Cardiac muscle cell (in vitro differentiated cells and primary cell): Measurements from ENCODE around the gene MMP2. TPM values are rescaled to one million over a fixed set of nuclear protein-coding genes. Genes with fewer than 3 reads are reported as not detected.

Experiments used
- DNase-seq, 2 donors: peaks; one replicate each; pipeline versions ENCODE4 v3.0.0 to v3.0.0-alpha.2; 2010 to 2017; ENCODE audit warnings: low read depth in 1 of 2, low spot score in 1 of 2
- H3K27ac ChIP-seq: fragments of 200-600 bp; sonication (generic); 2 replicates; pipeline ENCODE4 v1.5.1; 2016
- H3K27me3 ChIP-seq: fragments of 200-600 bp; sonication (generic); 2 replicates; pipeline ENCODE4 v1.6.0; 2016; ENCODE audit warnings: control low read depth
- H3K36me3 ChIP-seq: fragments of 200-600 bp; sonication (generic); 2 replicates; pipeline ENCODE4 v1.5.1; 2016; ENCODE audit warnings: control low read depth
- H3K4me1 ChIP-seq: fragments of 200-600 bp; sonication (generic); 2 replicates; pipeline ENCODE4 v1.8.1; 2017; ENCODE audit warnings: low read depth, mild to moderate bottlenecking, mixed run types
- H3K4me3 ChIP-seq: fragments of 200-600 bp; sonication (generic); 2 replicates; pipeline ENCODE4 v1.5.1; 2016; ENCODE audit warnings: mild to moderate bottlenecking
- H3K9me3 ChIP-seq: fragments of 200-600 bp; sonication (generic); 2 replicates; pipeline ENCODE4 v1.5.1; 2017; ENCODE audit warnings: low read depth, mild to moderate bottlenecking, control low read depth
- CTCF ChIP-seq: IDR thresholded peaks from 2 replicates; pipeline ENCODE4 v1.5.1; 2012; ENCODE audit warnings: low read depth, mild to moderate bottlenecking, low read length
- polyA plus RNA-seq: library from polyadenylated mRNA; unstranded; fragments of >200 nt; fragmentation: Nextera tagmentation; extraction: Ambion mirVana; gene quantifications from 2 replicates; pipeline ENCODE4 v1.2.1, GENCODE V29; 2016
- total RNA-seq: library from RNA; depleted of rRNA; stranded (reverse); fragments of >200 nt; gene quantifications from 2 replicates; pipeline ENCODE4 v1.2.3, GENCODE V29; 2016

Gene MMP2
- total and polyA plus RNA-seq, 2 experiments from 2014 or later: 39.9 to 44.3 TPM

GRCh38 chr16:55503726-55504550, 24.9 kb downstream of the MMP2 start:
- no peak for DNase-seq
- Histone ChIP-seq H3K27me3 (no peaks in the 10 kb centered on the region), H3K4me1 (peaks cover 31% of the 10 kb centered on the region), H3K4me3 (no peak overlapping the region), H3K36me3 (no peaks in the 10 kb centered on the region), H3K27ac (peak overlapping the region; percentile 79), H3K9me3 (no peaks in the 10 kb centered on the region)
- TF ChIP-seq CTCF: no peak

DNA sequence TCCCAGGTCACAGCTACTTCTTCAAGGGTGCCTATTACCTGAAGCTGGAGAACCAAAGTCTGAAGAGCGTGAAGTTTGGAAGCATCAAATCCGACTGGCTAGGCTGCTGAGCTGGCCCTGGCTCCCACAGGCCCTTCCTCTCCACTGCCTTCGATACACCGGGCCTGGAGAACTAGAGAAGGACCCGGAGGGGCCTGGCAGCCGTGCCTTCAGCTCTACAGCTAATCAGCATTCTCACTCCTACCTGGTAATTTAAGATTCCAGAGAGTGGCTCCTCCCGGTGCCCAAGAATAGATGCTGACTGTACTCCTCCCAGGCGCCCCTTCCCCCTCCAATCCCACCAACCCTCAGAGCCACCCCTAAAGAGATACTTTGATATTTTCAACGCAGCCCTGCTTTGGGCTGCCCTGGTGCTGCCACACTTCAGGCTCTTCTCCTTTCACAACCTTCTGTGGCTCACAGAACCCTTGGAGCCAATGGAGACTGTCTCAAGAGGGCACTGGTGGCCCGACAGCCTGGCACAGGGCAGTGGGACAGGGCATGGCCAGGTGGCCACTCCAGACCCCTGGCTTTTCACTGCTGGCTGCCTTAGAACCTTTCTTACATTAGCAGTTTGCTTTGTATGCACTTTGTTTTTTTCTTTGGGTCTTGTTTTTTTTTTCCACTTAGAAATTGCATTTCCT, 26.5 kb downstream of the MMP2 start:
- H3K27me3 ChIP-seq: peaks cover 9% of the 10 kb centered on the region
- TF ChIP-seq CTCF: no peak
- H3K4me1 ChIP-seq: peaks cover 21% of the 10 kb centered on the region
- no peak overlapping the region for H3K4me3 ChIP-seq
- H3K36me3 ChIP-seq: no peaks in the 10 kb centered on the region
- H3K27ac ChIP-seq: no peak overlapping the region
- no peak for DNase-seq
- H3K9me3 ChIP-seq: no peaks in the 10 kb centered on the region

DNA sequence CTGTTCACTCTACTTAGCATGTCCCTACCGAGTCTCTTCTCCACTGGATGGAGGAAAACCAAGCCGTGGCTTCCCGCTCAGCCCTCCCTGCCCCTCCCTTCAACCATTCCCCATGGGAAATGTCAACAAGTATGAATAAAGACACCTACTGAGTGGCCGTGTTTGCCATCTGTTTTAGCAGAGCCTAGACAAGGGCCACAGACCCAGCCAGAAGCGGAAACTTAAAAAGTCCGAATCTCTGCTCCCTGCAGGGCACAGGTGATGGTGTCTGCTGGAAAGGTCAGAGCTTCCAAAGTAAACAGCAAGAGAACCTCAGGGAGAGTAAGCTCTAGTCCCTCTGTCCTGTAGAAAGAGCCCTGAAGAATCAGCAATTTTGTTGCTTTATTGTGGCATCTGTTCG, 27.1 kb downstream of the MMP2 start:
- peaks cover 15% of the 10 kb centered on the region for H3K4me1 ChIP-seq
- no peaks in the 10 kb centered on the region for H3K36me3 ChIP-seq
- no peak overlapping the region for H3K27ac ChIP-seq
- H3K4me3 ChIP-seq: no peak overlapping the region
- H3K9me3 ChIP-seq: no peaks in the 10 kb centered on the region
- TF ChIP-seq CTCF: no peak
- H3K27me3 ChIP-seq: peaks cover 9% of the 10 kb centered on the region
- DNase-seq: no peak

DNA sequence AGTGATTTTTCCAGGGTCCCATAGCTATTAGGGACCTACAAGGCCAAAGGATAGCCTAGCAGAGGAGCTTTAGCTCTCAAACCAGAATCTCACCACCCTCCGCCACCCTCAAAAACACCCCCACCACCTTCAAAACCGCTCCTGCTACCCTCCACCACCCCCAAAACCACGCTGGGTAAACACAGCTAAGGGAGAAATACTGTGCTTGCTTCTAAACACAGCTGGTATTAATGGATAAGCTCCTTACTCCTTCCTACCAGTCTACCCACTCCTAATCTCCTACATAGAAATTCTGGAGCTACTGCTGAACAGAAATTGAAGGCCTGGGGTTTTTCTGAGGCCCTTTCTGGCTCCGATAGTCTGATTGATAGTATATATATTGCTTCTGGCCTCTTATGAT, 27.7 kb downstream of the MMP2 start:
- no peaks in the 10 kb centered on the region for H3K36me3 ChIP-seq
- no peak for DNase-seq

DNA sequence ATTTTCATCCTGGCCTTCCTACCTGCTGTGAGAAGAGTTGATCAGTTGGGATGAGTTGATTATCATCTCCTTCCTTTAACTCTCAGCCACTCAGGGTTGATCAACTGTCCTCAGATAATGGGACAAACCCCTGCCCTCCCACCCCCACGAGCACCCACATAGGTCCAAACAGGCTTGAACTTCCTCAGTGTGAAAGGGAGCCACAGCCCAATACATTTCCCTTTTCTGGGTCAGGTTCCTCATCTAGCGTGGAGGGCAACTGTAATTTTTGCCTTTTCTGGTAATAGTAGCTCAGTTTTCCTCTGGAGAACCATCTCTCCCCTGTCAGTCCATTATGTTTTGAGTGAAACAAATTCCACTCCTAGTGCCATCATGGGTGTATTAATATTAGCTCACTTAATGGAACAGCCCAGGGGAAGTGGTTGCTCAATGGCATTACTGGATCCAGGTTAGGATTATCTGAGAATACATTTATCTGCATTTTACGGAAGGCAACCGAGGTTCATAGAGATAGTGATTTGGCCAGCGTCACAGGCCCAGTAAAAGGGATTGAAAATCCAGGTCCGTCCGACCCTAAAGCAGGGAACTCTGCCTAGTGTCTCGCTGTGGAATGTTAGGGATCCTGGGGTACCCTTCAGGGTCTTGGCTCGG, 29.4 kb downstream of the MMP2 start:
- no peak for TF ChIP-seq CTCF
- Histone ChIP-seq H3K27me3 (peaks cover 9% of the 10 kb centered on the region), H3K4me3 (no peak overlapping the region), H3K9me3 (no peaks in the 10 kb centered on the region), H3K4me1 (peaks cover under 1% of the 10 kb centered on the region), H3K36me3 (no peaks in the 10 kb centered on the region), H3K27ac (no peak overlapping the region)
- DNase-seq: no peak

More for the DNA sequence above, 27.7 kb downstream of the MMP2 start:
- peaks cover 9% of the 10 kb centered on the region for H3K27me3 ChIP-seq
- H3K9me3 ChIP-seq: no peaks in the 10 kb centered on the region
- H3K4me1 ChIP-seq: peaks cover 14% of the 10 kb centered on the region
- H3K4me3 ChIP-seq: no peak overlapping the region
- no peak overlapping the region for H3K27ac ChIP-seq
- TF ChIP-seq CTCF: no peak
